Skin epidermis (tissue), 12 donors: Measurements from ENCODE around the gene NCAPD3.
"Not testable (repeated sequence)": the region's sequence is repeated elsewhere in the genome, so short reads cannot be mapped to it uniquely, and the experiment has no call there.

ENCODE experiments used
- H3K27ac ChIP-seq, 21 experiments: fragments of 200-600 bp; sonication (generic) in 11 of 21; one replicate each; pipeline ENCODE4 v1.5.0; 2020; ENCODE audit warnings: mild to moderate bottlenecking in 3 of 21, inconsistent platforms in 2 of 21, moderate library complexity in 2 of 21
- H3K4me3 ChIP-seq, 7 experiments: fragments of 200-600 bp; sonication (generic) in 2 of 7; one replicate each; pipeline ENCODE4 v1.5.0; 2020; ENCODE audit warnings: inconsistent platforms in 2 of 7, mild to moderate bottlenecking in 2 of 7, moderate library complexity in 1 of 7

The NCAPD3 gene, protein sequence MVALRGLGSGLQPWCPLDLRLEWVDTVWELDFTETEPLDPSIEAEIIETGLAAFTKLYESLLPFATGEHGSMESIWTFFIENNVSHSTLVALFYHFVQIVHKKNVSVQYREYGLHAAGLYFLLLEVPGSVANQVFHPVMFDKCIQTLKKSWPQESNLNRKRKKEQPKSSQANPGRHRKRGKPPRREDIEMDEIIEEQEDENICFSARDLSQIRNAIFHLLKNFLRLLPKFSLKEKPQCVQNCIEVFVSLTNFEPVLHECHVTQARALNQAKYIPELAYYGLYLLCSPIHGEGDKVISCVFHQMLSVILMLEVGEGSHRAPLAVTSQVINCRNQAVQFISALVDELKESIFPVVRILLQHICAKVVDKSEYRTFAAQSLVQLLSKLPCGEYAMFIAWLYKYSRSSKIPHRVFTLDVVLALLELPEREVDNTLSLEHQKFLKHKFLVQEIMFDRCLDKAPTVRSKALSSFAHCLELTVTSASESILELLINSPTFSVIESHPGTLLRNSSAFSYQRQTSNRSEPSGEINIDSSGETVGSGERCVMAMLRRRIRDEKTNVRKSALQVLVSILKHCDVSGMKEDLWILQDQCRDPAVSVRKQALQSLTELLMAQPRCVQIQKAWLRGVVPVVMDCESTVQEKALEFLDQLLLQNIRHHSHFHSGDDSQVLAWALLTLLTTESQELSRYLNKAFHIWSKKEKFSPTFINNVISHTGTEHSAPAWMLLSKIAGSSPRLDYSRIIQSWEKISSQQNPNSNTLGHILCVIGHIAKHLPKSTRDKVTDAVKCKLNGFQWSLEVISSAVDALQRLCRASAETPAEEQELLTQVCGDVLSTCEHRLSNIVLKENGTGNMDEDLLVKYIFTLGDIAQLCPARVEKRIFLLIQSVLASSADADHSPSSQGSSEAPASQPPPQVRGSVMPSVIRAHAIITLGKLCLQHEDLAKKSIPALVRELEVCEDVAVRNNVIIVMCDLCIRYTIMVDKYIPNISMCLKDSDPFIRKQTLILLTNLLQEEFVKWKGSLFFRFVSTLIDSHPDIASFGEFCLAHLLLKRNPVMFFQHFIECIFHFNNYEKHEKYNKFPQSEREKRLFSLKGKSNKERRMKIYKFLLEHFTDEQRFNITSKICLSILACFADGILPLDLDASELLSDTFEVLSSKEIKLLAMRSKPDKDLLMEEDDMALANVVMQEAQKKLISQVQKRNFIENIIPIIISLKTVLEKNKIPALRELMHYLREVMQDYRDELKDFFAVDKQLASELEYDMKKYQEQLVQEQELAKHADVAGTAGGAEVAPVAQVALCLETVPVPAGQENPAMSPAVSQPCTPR (N-terminal part only)

DNA sequence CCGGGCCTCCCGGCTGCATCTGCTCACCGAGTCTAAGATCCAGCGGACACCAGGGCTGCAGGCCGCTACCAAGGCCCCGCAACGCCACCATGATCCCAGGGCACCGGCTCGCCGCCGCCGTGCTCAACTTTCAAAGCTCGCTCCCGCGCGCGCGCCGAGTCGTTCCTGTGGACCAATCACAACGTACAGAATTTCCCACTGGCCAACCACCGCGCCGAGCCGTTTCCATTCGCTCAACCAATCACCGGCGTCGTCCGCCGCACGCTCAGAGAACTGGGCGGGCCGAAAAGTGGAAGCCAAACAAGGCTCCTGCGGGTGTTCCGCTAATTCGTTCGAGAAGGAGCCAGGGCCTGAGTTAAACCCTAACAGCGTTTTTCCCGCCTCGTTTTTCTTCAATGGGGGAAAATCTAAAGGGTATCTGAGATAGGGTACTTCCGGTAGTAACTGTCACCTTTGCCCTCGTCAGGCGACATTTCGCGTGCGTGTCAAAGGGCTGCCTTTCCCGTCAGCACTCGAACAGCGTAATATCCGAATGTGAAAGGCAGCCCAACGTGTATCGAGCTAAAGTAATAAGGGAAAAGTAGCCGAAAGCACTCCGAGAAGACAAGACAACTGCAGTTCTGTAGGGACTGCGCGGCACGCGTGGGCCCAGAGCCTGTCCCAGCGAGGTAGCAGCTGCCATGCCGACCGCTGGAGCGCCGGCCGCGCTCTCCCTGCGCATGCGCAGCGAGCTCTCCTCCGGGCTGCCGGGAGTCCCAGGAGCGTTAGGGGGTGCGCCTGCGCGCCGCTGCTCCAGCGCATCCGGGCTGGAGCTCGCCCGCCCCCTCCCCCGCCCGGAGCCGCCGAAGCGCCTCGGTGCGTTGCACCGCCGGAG is at the start of gene NCAPD3, which contains the start of gene VPS26B:
Gene NCAPD3 (minus strand): TSS at position 132 of the 874 bp plus-strand sequence. CDS start 41 bp downstream, at position 91.
Gene VPS26B (plus strand): TSS at position 836 of the 874 bp plus-strand sequence. CDS start 452 bp downstream, outside the sequence.
- Histone ChIP-seq H3K4me3 (peak within 1 kb of the TSS; percentile 73 to 98 (median 84)), H3K27ac (peak within 1 kb of the TSS; percentile 27 to 95 (median 92))

DNA sequence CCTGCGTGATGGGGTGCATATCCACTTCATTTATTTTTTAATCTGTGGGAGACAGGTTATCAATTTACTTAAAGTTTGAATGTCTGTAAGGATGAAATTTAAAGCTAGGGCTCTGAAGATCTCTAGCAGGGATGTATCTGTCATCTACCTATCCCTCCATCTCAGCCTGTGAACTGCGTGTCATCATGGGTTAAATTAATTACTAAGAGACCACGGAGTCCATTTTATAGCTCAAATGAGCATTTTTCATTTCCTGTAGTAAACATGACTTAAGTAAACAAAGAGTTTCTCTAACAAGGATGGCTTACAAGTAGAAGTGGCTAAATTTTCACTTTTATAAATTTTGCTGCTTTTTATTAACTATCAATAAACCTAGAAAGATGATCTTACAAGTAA is 49.5 kb upstream of the NCAPD3 start:
- Histone ChIP-seq H3K4me3 (no peak overlapping the region), H3K27ac (no peak overlapping the region)

DNA sequence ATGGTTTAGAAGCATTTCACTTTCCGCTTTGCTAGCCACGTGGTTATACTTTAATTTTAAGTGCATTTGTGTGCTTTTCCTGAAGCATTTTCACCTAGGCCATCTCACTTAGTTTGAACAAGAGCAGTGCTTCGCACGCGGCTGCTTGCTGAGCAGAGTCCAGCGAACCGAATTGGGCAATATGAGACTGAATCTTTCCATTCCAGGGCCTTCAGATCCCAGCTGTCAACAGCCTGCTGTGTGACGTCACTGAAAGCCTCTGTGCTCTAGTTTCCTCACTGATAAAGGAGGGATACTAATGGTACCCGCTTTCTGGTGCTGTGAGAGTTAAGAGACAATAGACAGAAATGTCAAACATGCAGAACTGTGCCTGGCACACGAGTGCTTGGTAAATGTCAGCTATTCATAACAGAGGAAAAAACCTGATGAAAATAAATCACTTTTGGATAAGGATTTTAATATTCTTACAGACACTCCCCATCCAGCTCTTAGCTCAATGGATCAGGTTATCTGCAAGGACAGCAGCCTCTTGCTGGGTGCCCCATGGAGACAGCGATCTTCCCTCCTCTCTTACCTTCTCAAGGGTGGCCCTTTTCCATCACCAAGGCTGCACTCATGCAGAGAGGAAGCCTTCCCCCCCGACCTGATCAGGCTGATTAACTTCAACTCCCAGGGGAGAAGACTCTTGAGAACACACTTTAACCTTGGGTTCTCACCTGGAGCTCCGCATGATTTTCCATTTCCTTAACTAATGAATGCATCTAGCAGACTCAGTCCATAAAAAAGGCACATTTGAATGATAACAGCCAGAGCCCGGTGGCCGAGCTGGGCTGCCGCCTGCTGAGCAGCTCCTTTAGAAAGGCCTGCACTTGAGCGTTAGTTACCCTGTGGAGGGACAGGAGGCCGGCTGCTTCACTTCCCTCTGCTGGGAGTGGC is 48.9 kb upstream of the NCAPD3 start:
- no peak overlapping the region for H3K27ac ChIP-seq

DNA sequence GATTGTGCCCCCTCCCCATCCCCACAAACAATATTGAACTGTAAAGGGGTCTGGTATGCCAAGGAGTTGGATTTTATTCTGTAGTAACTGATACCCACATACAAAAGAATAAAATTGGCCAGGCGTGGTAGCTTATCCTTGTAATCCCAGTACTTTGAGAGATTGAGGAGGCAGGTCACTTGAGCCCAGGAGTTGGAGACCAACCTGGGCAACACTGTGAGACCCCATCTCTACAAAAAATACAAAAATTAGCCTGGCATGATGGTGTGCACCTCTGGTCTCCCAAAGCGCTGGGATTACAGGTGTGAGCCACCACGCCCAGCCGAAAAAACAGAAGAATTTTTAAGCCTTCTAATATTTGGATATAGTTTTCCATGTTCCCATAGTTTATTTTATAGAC is 48.2 kb upstream of the NCAPD3 start:
- no peak overlapping the region for H3K4me3 ChIP-seq
- H3K27ac ChIP-seq, result no peak overlapping the region

More for the DNA sequence above, 48.9 kb upstream of the NCAPD3 start:
- H3K4me3 ChIP-seq, result no peak overlapping the region

DNA sequence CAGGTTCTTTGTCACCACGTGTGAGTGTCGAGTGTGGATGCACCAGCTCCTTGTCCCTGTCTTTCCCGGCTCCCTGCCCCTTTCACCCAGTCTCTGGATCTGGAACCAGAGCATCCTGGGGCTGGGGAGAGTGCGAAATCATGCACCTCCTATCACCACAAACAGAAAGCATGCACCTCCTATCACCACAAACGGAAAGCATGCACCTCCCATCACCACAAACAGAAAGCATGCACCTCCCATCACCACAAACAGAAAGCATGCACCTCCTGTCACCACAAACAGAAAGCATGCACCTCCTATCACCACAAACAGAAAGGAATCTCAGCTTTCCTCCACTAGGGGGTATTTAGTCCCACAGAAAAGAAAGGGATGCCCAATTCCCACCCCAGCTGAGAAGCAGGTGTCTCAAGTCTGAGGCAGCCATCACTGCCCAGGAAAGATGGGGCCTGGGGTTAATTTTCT is 46.5 kb upstream of the NCAPD3 start:
- H3K27ac ChIP-seq, result peak overlapping the region in 1 of 21 experiments; percentile 40

DNA sequence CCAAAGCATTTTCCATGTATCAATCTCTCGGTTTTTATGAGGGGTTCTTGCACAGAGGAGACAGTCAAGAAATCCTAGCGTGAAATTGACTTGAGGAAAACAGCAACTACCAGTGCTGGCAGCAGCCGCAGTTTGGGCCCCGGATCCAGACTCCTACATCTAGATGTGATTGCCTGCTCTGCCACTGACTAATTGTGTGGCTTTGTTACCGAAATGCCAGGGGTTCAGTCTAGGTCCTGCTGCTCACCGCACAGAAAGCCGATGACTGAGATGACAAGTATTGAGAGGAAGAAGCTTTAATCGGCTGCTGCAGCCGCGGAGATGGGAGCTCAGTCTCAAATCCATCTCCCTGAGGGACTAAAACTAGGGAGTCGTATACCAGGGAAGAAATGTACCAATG is 44.2 kb upstream of the NCAPD3 start:
- H3K27ac ChIP-seq, result peak overlapping the region in 6 of 21 experiments; percentile 5 to 69 (median 36)

More for the DNA sequence above, 46.5 kb upstream of the NCAPD3 start:
- no peak overlapping the region for H3K4me3 ChIP-seq

DNA sequence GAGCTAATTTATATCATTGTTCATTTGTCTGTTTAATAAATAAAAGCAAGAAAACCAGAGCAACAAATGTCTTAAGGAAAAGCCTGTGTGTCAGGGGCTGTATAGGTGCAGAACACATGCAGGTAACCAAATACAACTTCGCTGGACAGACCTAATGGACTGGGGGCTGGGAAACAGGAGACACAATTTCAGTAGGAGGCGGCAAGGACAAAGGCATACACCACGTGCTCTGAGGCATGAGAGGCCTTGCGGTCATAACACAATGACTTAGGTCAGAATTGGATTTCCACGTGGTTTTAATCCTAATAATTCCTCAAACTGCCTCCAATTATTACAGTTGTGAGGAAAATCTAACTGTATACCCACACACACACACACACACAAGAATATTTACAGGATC is 43.7 kb upstream of the NCAPD3 start:
- no peak overlapping the region for H3K4me3 ChIP-seq
- peak overlapping the region in 12 of 21 experiments; percentile 5 to 69 (median 22) for H3K27ac ChIP-seq

More for the DNA sequence above, 44.2 kb upstream of the NCAPD3 start:
- H3K4me3 ChIP-seq, result no peak overlapping the region

DNA sequence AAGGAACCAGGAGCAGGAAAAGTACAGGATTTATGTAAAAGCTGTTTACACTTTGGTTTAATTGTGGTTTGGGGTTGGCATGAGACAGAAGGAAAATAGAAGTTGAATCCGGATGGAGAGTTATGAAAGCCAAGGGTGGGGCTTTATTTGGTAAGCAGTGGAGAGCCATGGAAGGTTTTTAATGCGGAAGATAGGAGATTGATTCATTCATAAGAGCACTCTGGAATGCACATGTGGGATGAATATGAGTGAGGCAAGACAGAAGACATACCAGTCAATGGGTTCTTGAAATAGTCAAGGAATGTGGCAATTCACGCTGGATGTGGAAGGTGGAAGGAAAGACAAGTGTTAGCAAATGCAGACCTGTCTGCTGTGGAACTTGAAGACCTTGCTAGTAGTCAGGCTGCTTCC is 43.1 kb upstream of the NCAPD3 start:
- peak overlapping the region in 12 of 21 experiments; percentile 5 to 69 (median 38) for H3K27ac ChIP-seq

DNA sequence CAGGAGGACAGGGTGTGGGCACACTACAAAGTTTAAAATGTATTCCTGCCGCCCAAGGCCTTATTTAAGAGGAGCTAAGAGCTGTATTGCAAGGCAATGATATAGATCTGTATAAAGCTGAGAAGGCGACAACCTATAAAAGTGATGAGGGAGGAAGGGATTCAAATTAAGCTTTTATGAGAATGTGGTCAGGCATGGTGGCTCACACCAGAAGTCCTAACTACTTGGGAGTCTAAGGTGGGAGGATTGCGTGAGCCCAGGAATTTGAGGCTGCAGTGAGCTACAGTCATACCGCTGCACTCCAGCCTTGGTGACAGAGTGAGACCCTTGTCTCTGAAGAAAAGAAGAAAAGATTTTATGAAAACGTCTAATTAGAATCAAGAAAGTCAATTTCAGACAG is 42.7 kb upstream of the NCAPD3 start:
- peak overlapping the region in 10 of 21 experiments; percentile 5 to 62 (median 27) for H3K27ac ChIP-seq

More for the DNA sequence above, 43.1 kb upstream of the NCAPD3 start:
- H3K4me3 ChIP-seq, result no peak overlapping the region

DNA sequence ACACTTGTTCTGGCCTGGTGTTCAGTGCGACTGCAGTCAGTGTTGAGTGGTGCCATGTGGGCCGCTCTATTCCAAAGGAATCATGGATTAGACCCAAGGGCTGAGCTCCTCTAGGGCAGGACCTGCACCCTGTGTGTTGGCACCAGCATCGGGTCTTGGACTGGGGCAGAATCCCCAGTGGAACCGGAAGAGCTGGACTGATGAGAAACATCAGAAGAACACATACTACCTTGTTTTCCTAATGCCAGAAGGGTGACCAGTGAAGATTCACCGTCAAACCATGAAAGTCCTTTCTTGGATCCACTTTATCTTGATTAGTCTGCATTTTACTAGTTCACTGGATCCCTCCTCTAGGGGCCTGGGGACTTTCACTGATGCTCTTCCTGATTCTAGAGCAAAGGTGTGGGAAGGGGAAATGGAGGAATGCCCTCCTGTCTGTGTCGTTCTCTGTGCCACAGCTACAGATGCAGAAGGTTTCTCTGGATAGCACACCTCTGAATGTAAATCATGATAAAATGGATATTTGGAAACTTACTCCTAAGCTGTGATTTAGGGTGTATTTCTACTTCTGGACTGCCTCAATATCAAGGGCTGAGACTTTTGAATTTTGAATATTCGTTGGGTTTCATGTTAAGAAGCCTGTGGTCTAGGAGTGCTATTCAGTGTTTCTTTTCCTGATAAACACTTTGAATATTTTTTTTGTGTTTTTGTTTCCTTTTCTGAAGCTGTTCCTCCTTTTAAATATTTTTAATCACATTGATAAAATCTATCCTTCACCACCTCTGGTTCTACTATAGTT is 41.4 kb upstream of the NCAPD3 start:
- Histone ChIP-seq H3K27ac (peak overlapping the region in 1 of 21 experiments; percentile 11), H3K4me3 (no peak overlapping the region)

More for the DNA sequence above, 42.7 kb upstream of the NCAPD3 start:
- H3K4me3 ChIP-seq, result no peak overlapping the region

DNA sequence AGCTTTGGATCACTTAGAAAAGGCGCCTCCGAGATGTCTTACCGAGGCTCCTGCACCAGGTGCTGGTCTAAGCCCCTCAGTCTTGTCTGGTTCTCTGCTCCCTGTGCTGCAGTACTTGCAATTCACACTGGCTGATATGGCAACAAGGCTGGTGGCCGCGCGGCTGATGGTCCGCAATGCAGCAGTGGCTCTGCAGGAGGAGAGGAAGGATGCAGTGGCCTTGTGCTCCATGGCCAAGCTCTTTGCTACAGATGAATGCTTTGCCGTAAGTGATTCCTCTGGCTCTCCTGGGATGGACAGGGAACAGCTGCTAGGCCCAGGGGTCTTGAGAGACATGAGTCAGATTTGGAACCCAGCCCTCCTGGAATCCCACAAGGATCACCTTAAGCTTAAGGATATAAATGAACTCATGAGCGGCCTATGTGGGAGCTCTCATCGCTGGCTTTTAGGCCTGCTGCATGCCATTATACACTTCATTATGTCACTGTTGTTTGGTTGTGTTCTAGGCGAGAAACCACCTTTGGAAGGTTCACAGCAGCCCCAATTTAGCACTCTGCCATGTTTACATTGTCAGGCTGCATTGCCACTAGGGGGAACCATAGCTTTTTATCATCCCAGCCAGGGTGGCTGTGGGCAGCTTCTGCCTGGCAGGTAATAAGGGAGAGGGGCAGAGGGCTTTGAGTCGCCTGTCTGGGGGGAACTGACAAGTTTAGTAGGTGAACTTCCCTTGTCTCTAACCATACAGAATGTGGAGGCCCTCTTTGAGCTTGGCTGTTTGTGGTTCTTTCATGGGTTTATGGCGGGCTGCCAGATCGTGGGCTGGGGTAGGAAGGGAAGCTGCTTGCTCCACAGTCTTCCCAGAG is 38.1 kb upstream of the NCAPD3 start:
- Histone ChIP-seq H3K4me3 (no peak overlapping the region), H3K27ac (no peak overlapping the region)

DNA sequence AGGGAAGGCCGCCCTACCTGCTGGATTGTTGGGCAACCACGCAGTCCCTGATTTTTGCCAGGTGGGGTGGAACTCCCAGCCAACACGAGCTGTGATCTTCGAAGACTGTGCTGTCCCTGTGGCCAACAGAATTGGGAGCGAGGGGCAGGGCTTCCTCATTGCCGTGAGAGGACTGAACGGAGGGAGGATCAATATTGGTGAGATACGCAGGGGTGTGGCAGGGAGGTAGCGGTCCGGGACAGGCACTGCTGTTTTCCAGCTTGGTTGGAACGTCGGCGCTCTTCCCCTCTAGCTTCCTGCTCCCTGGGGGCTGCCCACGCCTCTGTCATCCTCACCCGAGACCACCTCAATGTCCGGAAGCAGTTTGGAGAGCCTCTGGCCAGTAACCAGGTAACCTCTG is 37.2 kb upstream of the NCAPD3 start:
- Histone ChIP-seq H3K4me3 (no peak overlapping the region), H3K27ac (no peak overlapping the region)

DNA sequence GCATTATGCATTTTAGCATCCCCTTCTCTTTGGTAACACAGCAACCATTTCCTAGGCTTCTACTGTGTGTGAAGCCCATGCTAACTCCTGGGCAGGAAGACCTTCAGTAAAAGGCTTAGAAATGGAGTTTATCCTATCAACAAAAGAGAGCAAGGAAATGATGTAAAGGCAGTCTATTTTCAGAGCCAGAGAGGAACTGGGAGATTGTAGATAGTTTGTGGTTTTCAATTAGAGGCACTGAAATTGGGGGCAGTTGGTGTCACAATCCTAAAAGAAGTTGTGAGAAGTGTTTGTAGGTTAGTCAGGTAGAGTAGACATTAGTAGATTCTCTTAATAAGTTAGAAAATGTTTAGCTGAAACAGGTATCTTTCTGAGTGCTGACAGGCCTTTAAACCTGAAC is 36.7 kb upstream of the NCAPD3 start:
- no peak overlapping the region for H3K27ac ChIP-seq
- H3K4me3 ChIP-seq, result no peak overlapping the region

DNA sequence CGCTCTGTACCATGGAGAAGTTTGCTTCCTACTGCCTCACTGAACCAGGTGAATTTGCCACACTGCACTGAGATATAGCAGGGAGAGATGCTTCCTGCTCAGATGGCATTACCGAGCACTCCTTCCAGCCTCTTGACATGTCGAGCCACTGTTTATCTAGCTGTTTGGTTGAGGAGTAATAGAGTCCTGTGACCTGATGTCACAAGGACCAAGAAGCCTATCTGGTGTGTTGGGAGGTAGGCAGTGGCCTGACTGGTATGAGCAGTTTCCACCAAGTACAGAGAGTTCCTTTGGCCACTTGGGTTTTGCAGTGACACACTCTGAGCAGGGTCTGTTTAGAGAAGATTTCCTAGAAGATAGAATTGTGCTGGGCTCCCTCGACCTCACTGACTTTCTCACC is 34.8 kb upstream of the NCAPD3 start:
- H3K4me3 ChIP-seq, result no peak overlapping the region
- H3K27ac ChIP-seq, result peak overlapping the region in 2 of 21 experiments; percentile 4 to 45

DNA sequence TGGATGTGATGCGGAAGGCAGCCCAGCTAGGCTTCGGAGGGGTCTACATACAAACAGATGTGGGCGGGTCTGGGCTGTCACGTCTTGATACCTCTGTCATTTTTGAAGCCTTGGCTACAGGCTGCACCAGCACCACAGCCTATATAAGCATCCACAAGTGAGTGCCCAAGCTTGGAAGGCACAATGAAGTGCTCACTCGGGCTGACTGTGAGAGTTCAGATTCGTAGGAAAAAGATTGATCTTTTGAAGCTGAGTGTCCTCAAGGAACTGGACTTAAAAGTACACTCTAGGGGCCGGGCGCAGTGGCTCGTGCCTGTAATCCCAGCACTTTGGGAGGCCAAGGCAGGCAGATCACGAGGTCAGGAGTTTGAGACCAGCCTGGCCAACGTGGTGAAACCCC is 33.3 kb upstream of the NCAPD3 start:
- Histone ChIP-seq H3K4me3 (no peak overlapping the region), H3K27ac (no peak overlapping the region)

DNA sequence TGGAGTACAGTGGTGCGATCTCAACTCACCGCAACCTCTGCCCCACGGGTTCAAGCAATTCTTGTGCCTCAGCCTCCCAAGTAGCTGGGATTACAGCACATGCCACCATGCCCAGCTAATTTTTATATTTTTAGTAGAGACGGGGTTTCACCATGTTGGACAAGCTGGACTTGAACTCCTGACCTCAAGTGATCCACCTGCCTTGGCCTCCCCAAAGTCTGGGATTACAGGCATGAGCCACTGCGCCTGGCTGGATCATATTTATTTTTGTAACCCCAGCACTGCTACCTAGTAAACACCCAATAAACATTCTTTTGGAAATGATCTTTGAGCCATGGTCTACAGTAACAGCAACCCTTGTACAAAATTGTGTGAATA is 31.4 kb upstream of the NCAPD3 start:
- not testable (repeated sequence) for H3K27ac ChIP-seq, H3K4me3 ChIP-seq
